Tibial artery (tissue), 4 donors: ENCODE measurements around the gene MAGI2.

ENCODE experiments used
- DNase-seq, 2 donors: peaks; one replicate each; pipeline ENCODE4 v3.0.0-alpha.2; 2019
- H3K27ac ChIP-seq, 2 donors: fragments of 200-600 bp; sonication (generic) in 1 of 2; 1 replicate in 1 of 2; 2 replicates in 1 of 2; pipeline ENCODE4 v1.5.1; 2018 to 2019; ENCODE audit warnings: mild to moderate bottlenecking in 1 of 2
- H3K27me3 ChIP-seq, 2 donors: fragments of 200-600 bp; sonication (generic) in 1 of 2; one replicate each; pipeline versions ENCODE4 v1.5.1 to v1.6.0; 2016 to 2019
- H3K36me3 ChIP-seq, 3 donors: fragments of 200-600 bp; sonication (generic) in 2 of 3; one replicate each; pipeline ENCODE4 v1.5.1; 2016 to 2019; ENCODE audit warnings: mild to moderate bottlenecking in 2 of 3
- H3K4me1 ChIP-seq, 4 donors: fragments of 200-600 bp; sonication (generic) in 2 of 4; 1 replicate in 3 of 4; 2 replicates in 1 of 4; pipeline ENCODE4 v1.5.1; 2016 to 2019
- H3K4me3 ChIP-seq, 2 donors: fragments of 200-600 bp; sonication (generic) in 1 of 2; 1 replicate in 1 of 2; 2 replicates in 1 of 2; pipeline ENCODE4 v1.5.1; 2018 to 2019; ENCODE audit warnings: mild to moderate bottlenecking in 2 of 2
- H3K9me3 ChIP-seq, 3 donors: fragments of 200-600 bp; sonication (generic) in 1 of 3; one replicate each; pipeline ENCODE4 v1.5.1; 2016 to 2019
- CTCF ChIP-seq, 2 experiments: fragments of 200-600 bp in 1 of 2; fragments of 450-650 bp in 1 of 2; IDR thresholded peaks; one replicate each; pipeline ENCODE4 v1.5.1; 2017 to 2019; ENCODE audit warnings: antibody characterized with exemption in 2 of 2, mild to moderate bottlenecking in 1 of 2, moderate library complexity in 1 of 2
- intact Hi-C: fragments of 100-400 bp; cut with DNase I; formaldehyde crosslinking; loops from one replicate; pipeline ENCODE4 v1.15.0; 2023; ENCODE audit warnings: low total_unique reads

Gene MAGI2

GRCh38 chr7:78223598-78223997, 1229.9 kb downstream of the MAGI2 start:
- Histone ChIP-seq H3K27me3 (no peaks in the 10 kb centered on the region), H3K27ac (peak overlapping the region in 1 of 2 donors; percentile 29), H3K36me3 (no peaks in the 10 kb centered on the region), H3K4me3 (no peak overlapping the region), H3K4me1 (peaks cover 0 to 56% (median 8%) of the 10 kb centered on the region in 4 donors), H3K9me3 (no peaks in the 10 kb centered on the region)
- intact Hi-C loops = no loop called here
- no peak for TF ChIP-seq CTCF (IDR thresholded peaks at IDR 0.05)
- no peak for DNase-seq

- Histone ChIP-seq H3K36me3 (no peaks in the 10 kb centered on the region), H3K27ac (peak overlapping the region; percentile 8 to 29), H3K4me1 (peaks cover 0 to 56% (median 8%) of the 10 kb centered on the region in 4 donors), H3K9me3 (no peaks in the 10 kb centered on the region), H3K27me3 (no peaks in the 10 kb centered on the region), H3K4me3 (no peak overlapping the region)
- DNase-seq = no peak
- TF ChIP-seq CTCF (IDR thresholded peaks at IDR 0.05) = no peak
- intact Hi-C loops = no loop called here
These were observed 1231.3 kb downstream of the MAGI2 start for GRCh38 chr7:78222001-78222751.

- no peaks in the 10 kb centered on the region for H3K27me3 ChIP-seq
- intact Hi-C loops = no loop called here
These were observed 1232.7 kb downstream of the MAGI2 start for GRCh38 chr7:78220754-78221153.

GRCh38 chr7:78218876-78219275, 1234.6 kb downstream of the MAGI2 start:
- Histone ChIP-seq H3K9me3 (no peaks in the 10 kb centered on the region), H3K27ac (no peak overlapping the region), H3K4me1 (peaks cover 0 to 24% (median 3%) of the 10 kb centered on the region in 4 donors), H3K27me3 (no peaks in the 10 kb centered on the region), H3K36me3 (no peaks in the 10 kb centered on the region), H3K4me3 (no peak overlapping the region)
- no peak for DNase-seq
- TF ChIP-seq CTCF (IDR thresholded peaks at IDR 0.05) = no peak
- intact Hi-C loops = no loop called here

More at GRCh38 chr7:78220754-78221153, 1232.7 kb downstream of the MAGI2 start:
- TF ChIP-seq CTCF (IDR thresholded peaks at IDR 0.05) = no peak
- no peak for DNase-seq
- Histone ChIP-seq H3K27ac (no peak overlapping the region), H3K36me3 (no peaks in the 10 kb centered on the region), H3K4me3 (no peak overlapping the region), H3K4me1 (peaks cover 0 to 43% (median 8%) of the 10 kb centered on the region in 4 donors), H3K9me3 (no peaks in the 10 kb centered on the region)

- no peak overlapping the region for H3K27ac ChIP-seq
- H3K4me3 ChIP-seq = no peak overlapping the region
- H3K36me3 ChIP-seq = no peaks in the 10 kb centered on the region
- H3K9me3 ChIP-seq = no peaks in the 10 kb centered on the region
- no peak for TF ChIP-seq CTCF (IDR thresholded peaks at IDR 0.05)
- no peak for DNase-seq
- no peaks in the 10 kb centered on the region for H3K27me3 ChIP-seq
- intact Hi-C loops = no loop called here
- H3K4me1 ChIP-seq = peaks cover 0 to 22% (median 0%) of the 10 kb centered on the region in 4 donors
These were observed 1235.4 kb downstream of the MAGI2 start for GRCh38 chr7:78218051-78218450.
